GM18519 (cell line): Measurements from ENCODE around the gene HABP4.
A peak's percentile ranks its signal among the peaks of the same experiment; 100 is the strongest.

Experiments
- ATAC-seq: cut with Tn5 transposase; IDR thresholded peaks from one replicate; pipeline ENCODE4 v1.9.1; 2021; ENCODE audit warnings: mild to moderate bottlenecking, moderate library complexity; ENCODE audit not compliant: unreplicated experiment, low FRiP score

HABP4 gene

GRCh38 chr9:96449845-96450612 is at the start of gene HABP4:
Gene HABP4, plus strand, starts transcription at chr9:96450169. Its CDS starts 111 bp downstream, at chr9:96450280.
- ATAC-seq = peak; percentile 85

- ATAC-seq = no peak
Observed at GRCh38 chr9:96408409-96409280, 41.3 kb upstream of the HABP4 start.

GRCh38 chr9:96411129-96411838 is 38.7 kb upstream of the HABP4 start:
- no peak for ATAC-seq

- ATAC-seq = no peak
Observed at GRCh38 chr9:96412174-96412913, 37.6 kb upstream of the HABP4 start.

GRCh38 chr9:96413302-96414221 is 36.4 kb upstream of the HABP4 start:
- ATAC-seq = no peak

- ATAC-seq = no peak
Observed at GRCh38 chr9:96417051-96417586, 32.9 kb upstream of the HABP4 start.

GRCh38 chr9:96417661-96418082 is 32.3 kb upstream of the HABP4 start:
- no peak for ATAC-seq

GRCh38 chr9:96418083-96418919 is 31.7 kb upstream of the HABP4 start, which contains the start of gene ZNF367:
Gene ZNF367, minus strand, starts transcription at chr9:96418370. Its CDS starts 338 bp downstream, at chr9:96418032.
- ATAC-seq = peak; percentile 46

GRCh38 chr9:96418920-96419690 is 30.9 kb upstream of the HABP4 start:
- peak; percentile 18 for ATAC-seq

GRCh38 chr9:96419691-96419969 is 30.3 kb upstream of the HABP4 start:
- no peak for ATAC-seq

- no peak for ATAC-seq
Observed at GRCh38 chr9:96420468-96421219, 29.3 kb upstream of the HABP4 start.

- ATAC-seq = no peak
Observed at GRCh38 chr9:96423322-96423984, 26.5 kb upstream of the HABP4 start.

GRCh38 chr9:96423985-96424336 is 26.0 kb upstream of the HABP4 start:
- no peak for ATAC-seq

- no peak for ATAC-seq
Observed at GRCh38 chr9:96425500-96426169, 24.3 kb upstream of the HABP4 start.

- ATAC-seq = no peak
Observed at GRCh38 chr9:96429732-96430131, 20.2 kb upstream of the HABP4 start.

GRCh38 chr9:96430377-96430776 is 19.6 kb upstream of the HABP4 start:
- ATAC-seq = no peak
